ENCODE results near the gene GRK3.
"Not testable (repeated sequence)": the region's sequence is repeated elsewhere in the genome, so short reads cannot be mapped to it uniquely, and the experiment has no call there.

The GRK3 gene

GRCh38 chr22:25554689-25555088 is 9.8 kb upstream of the GRK3 start:
- no peak overlapping the region for H3K4me3 ChIP-seq (ENCODE audit: low read depth, low read length)
- TF ChIP-seq CTCF (IDR thresholded peaks at IDR 0.05; ENCODE audit: borderline replicate concordance, insufficient read depth, low read depth, low read length), result no peak

GRCh38 chr22:25555586-25555985 is 8.9 kb upstream of the GRK3 start:
- no peak overlapping the region for H3K4me3 ChIP-seq (ENCODE audit: low read depth, low read length)
- no peak for TF ChIP-seq CTCF (IDR thresholded peaks at IDR 0.05; ENCODE audit: borderline replicate concordance, insufficient read depth, low read depth, low read length)

- H3K4me3 ChIP-seq (ENCODE audit: low read depth, low read length), result no peak overlapping the region
- TF ChIP-seq CTCF (IDR thresholded peaks at IDR 0.05; ENCODE audit: borderline replicate concordance, insufficient read depth, low read depth, low read length), result no peak
Measured at GRCh38 chr22:25557218-25557617, 7.3 kb upstream of the GRK3 start.

GRCh38 chr22:25558341-25558740 is 6.1 kb upstream of the GRK3 start:
- no peak overlapping the region for H3K4me3 ChIP-seq (ENCODE audit: low read depth, low read length)
- TF ChIP-seq CTCF (IDR thresholded peaks at IDR 0.05; ENCODE audit: borderline replicate concordance, insufficient read depth, low read depth, low read length), result no peak

- not testable (repeated sequence) for H3K4me3 ChIP-seq (ENCODE audit: low read depth, low read length)
Measured at GRCh38 chr22:25559910-25560309, 4.6 kb upstream of the GRK3 start.

GRCh38 chr22:25561182-25561581 is 3.3 kb upstream of the GRK3 start:
- not testable (repeated sequence) for H3K4me3 ChIP-seq (ENCODE audit: low read depth, low read length)

- H3K4me3 ChIP-seq (ENCODE audit: low read depth, low read length), result not testable (repeated sequence)
Measured at GRCh38 chr22:25561927-25562326, 2.5 kb upstream of the GRK3 start.

GRCh38 chr22:25562966-25563760 is 1.3 kb upstream of the GRK3 start:
- peak overlapping the region; percentile 97 for H3K4me3 ChIP-seq (ENCODE audit: low read depth, low read length)

- peak overlapping the region; percentile 97 for H3K4me3 ChIP-seq (ENCODE audit: low read depth, low read length)
- no peak for TF ChIP-seq CTCF (IDR thresholded peaks at IDR 0.05; ENCODE audit: borderline replicate concordance, insufficient read depth, low read depth, low read length)
Measured at GRCh38 chr22:25563761-25564319, 635 bp upstream of the GRK3 start.

All from GM12875 (cell line).